ENCODE data around the gene SNAPC2. TPM values are rescaled to one million over a fixed set of nuclear protein-coding genes. Genes with fewer than 3 reads are reported as not detected.

The SNAPC2 gene
- total and polyA plus RNA-seq, 2 of the 13 experiments (the other 11 are each of a cell fraction or from before 2014, with no cell fraction given): 10.2 to 12.7 TPM

GRCh38 chr19:7915250-7916102 lies 4.7 kb upstream of the SNAPC2 start (continued):
- TF ChIP-seq, protein P1, sequence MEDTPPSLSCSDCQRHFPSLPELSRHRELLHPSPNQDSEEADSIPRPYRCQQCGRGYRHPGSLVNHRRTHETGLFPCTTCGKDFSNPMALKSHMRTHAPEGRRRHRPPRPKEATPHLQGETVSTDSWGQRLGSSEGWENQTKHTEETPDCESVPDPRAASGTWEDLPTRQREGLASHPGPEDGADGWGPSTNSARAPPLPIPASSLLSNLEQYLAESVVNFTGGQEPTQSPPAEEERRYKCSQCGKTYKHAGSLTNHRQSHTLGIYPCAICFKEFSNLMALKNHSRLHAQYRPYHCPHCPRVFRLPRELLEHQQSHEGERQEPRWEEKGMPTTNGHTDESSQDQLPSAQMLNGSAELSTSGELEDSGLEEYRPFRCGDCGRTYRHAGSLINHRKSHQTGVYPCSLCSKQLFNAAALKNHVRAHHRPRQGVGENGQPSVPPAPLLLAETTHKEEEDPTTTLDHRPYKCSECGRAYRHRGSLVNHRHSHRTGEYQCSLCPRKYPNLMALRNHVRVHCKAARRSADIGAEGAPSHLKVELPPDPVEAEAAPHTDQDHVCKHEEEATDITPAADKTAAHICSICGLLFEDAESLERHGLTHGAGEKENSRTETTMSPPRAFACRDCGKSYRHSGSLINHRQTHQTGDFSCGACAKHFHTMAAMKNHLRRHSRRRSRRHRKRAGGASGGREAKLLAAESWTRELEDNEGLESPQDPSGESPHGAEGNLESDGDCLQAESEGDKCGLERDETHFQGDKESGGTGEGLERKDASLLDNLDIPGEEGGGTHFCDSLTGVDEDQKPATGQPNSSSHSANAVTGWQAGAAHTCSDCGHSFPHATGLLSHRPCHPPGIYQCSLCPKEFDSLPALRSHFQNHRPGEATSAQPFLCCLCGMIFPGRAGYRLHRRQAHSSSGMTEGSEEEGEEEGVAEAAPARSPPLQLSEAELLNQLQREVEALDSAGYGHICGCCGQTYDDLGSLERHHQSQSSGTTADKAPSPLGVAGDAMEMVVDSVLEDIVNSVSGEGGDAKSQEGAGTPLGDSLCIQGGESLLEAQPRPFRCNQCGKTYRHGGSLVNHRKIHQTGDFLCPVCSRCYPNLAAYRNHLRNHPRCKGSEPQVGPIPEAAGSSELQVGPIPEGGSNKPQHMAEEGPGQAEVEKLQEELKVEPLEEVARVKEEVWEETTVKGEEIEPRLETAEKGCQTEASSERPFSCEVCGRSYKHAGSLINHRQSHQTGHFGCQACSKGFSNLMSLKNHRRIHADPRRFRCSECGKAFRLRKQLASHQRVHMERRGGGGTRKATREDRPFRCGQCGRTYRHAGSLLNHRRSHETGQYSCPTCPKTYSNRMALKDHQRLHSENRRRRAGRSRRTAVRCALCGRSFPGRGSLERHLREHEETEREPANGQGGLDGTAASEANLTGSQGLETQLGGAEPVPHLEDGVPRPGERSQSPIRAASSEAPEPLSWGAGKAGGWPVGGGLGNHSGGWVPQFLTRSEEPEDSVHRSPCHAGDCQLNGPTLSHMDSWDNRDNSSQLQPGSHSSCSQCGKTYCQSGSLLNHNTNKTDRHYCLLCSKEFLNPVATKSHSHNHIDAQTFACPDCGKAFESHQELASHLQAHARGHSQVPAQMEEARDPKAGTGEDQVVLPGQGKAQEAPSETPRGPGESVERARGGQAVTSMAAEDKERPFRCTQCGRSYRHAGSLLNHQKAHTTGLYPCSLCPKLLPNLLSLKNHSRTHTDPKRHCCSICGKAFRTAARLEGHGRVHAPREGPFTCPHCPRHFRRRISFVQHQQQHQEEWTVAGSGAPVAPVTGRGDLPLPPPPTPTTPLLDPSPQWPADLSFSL (CRISPR knock-in tag; IDR thresholded peaks at IDR 0.05): no peak
- TF ChIP-seq SP5 (CRISPR knock-in tag; IDR thresholded peaks at IDR 0.05; ENCODE audit: borderline replicate concordance, low read depth) (no peak), PRMT3 (CRISPR knock-in tag; IDR thresholded peaks at IDR 0.05; ENCODE audit: borderline replicate concordance, low read depth) (no peak), ZBTB14 (CRISPR knock-in tag; IDR thresholded peaks at IDR 0.05) (no peak), AGO1 (IDR thresholded peaks at IDR 0.05; ENCODE audit: low read depth, low read length, poor library complexity, severe bottlenecking) (no peak), CHCHD3 (CRISPR knock-in tag; IDR thresholded peaks at IDR 0.05) (no peak), KDM2A (CRISPR knock-in tag; IDR thresholded peaks at IDR 0.05; ENCODE audit: borderline replicate concordance, low read depth) (no peak), KAT7 (CRISPR knock-in tag; IDR thresholded peaks at IDR 0.05; ENCODE audit: borderline replicate concordance) (no peak), NR1H2 (CRISPR knock-in tag; IDR thresholded peaks at IDR 0.05; ENCODE audit: borderline replicate concordance, low read depth) (no peak), POLR2A (IDR thresholded peaks at IDR 0.05; ENCODE audit: insufficient read depth in 1 of 2, low read depth in 2 of 2, low read length in 2 of 2) (0 out of 4 replicates have a peak, but pooled peaks of 1 of the 2 experiments have one; percentile 29), PCBP1 (IDR thresholded peaks at IDR 0.05; ENCODE audit: borderline replicate concordance, low read depth, low read length) (0 out of 2 replicates have a peak, but pooled peaks have one; percentile 11), PAWR (CRISPR knock-in tag; IDR thresholded peaks at IDR 0.05; ENCODE audit: borderline replicate concordance) (no peak), ZBTB25 (CRISPR knock-in tag; IDR thresholded peaks at IDR 0.05) (no peak), ZNF607 (CRISPR knock-in tag; IDR thresholded peaks at IDR 0.05; ENCODE audit: borderline replicate concordance) (no peak), ZFP41 (CRISPR knock-in tag; IDR thresholded peaks at IDR 0.05; ENCODE audit: borderline replicate concordance) (0 out of 2 replicates have a peak, but pooled peaks have one; percentile 15), ZNF281 (CRISPR knock-in tag; IDR thresholded peaks at IDR 0.05; ENCODE audit: borderline replicate concordance) (no peak)
